ENCODE results near the gene PSMB3. TPM values are rescaled to one million over a fixed set of nuclear protein-coding genes. Genes with fewer than 3 reads are reported as not detected.

PSMB3 gene
- total RNA-seq, 1 experiment from 2014 or later = 441 TPM

DNA sequence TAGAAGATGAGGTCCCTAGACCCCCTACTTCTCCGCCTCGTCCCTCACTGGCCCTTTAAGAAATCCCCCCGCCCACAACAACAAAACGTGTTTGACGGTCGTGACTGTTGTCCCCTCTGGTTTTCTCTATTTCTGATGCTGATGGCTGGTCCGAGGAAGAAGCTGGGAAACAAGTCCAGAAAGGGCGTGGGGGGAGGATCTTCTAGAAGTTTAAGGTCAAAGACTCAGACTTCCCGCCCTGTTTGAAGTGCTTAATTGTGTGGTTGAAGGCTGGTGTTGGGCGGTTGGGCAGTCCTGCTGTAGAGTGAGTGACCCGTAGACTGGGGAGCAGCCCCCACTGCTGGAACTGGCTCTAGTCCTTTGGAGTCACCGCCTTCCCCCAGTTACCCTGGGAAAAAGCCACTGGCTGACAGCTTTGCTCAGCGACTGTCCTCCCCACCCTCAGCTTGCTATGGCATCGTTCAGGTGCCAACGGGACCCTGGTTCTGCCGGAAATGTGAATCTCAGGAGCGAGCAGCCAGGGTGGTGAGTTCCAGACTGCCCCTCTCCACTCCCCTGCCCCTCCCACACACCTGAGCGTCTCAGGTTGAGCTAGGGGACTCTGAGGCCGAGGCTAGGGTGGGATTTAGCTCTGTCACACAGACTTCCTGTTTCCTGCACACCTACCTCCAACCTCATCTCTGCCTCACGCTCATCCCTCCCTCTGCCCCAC lies 45.9 kb upstream of the PSMB3 start:
- no TSS peak for BruUV-seq (replicated peaks)
- POLR2A ChIA-PET (ENCODE audit: unreplicated experiment) = no interaction called here
- Histone ChIP-seq H3K27ac (ENCODE audit: low read length) (no peak overlapping the region), H3K9ac (ENCODE audit: low read length) (peak overlapping the region; percentile 56), H4K20me1 (ENCODE audit: low read length) (no peaks in the 10 kb centered on the region), H3K27me3 (ENCODE audit: low read length) (no peaks in the 10 kb centered on the region), H3K79me2 (ENCODE audit: low read length) (peaks cover 35% of the 10 kb centered on the region), H3K36me3 (ENCODE audit: low read depth, low read length) (no peaks in the 10 kb centered on the region), H3K9me3 (ENCODE audit: low read length) (no peaks in the 10 kb centered on the region), H3K9me2 (replicated peaks; ENCODE audit: low read length) (no peaks in the 10 kb centered on the region), H2AFZ (ENCODE audit: low read length) (peak overlapping the region; percentile 81), H3K4me3 (ENCODE audit: low read length) (peak overlapping the region; percentile 92), H3K4me1 (ENCODE audit: insufficient read depth, low read length) (peaks cover 24% of the 10 kb centered on the region), H3K4me2 (ENCODE audit: low read length) (peak overlapping the region; percentile 96), H3F3A (ENCODE audit: low read length, unreplicated experiment) (no peaks in the 10 kb centered on the region)
- CTCF ChIA-PET = interaction anchor here (1.0 kb wide), 1 partner anchor 29 kb away, joined by 3 read pairs; no protein-coding TSS in a partner anchor
- ATAC-seq = no peak
- intact Hi-C loops (cut with micrococcal nuclease) = no loop called here
- DNase-seq = no peak
- TF ChIP-seq EZH2phosphoT487 (IDR thresholded peaks at IDR 0.05; ENCODE audit: borderline replicate concordance, low read length) = no peak
- TF ChIP-seq, protein P1, sequence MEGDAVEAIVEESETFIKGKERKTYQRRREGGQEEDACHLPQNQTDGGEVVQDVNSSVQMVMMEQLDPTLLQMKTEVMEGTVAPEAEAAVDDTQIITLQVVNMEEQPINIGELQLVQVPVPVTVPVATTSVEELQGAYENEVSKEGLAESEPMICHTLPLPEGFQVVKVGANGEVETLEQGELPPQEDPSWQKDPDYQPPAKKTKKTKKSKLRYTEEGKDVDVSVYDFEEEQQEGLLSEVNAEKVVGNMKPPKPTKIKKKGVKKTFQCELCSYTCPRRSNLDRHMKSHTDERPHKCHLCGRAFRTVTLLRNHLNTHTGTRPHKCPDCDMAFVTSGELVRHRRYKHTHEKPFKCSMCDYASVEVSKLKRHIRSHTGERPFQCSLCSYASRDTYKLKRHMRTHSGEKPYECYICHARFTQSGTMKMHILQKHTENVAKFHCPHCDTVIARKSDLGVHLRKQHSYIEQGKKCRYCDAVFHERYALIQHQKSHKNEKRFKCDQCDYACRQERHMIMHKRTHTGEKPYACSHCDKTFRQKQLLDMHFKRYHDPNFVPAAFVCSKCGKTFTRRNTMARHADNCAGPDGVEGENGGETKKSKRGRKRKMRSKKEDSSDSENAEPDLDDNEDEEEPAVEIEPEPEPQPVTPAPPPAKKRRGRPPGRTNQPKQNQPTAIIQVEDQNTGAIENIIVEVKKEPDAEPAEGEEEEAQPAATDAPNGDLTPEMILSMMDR (conservative IDR thresholded peaks at IDR 0.05; ENCODE audit: low read depth, low read length) = no peak
- no peak for TF ChIP-seq EZH2 (IDR thresholded peaks at IDR 0.05; ENCODE audit: low read length, unreplicated experiment)

DNA sequence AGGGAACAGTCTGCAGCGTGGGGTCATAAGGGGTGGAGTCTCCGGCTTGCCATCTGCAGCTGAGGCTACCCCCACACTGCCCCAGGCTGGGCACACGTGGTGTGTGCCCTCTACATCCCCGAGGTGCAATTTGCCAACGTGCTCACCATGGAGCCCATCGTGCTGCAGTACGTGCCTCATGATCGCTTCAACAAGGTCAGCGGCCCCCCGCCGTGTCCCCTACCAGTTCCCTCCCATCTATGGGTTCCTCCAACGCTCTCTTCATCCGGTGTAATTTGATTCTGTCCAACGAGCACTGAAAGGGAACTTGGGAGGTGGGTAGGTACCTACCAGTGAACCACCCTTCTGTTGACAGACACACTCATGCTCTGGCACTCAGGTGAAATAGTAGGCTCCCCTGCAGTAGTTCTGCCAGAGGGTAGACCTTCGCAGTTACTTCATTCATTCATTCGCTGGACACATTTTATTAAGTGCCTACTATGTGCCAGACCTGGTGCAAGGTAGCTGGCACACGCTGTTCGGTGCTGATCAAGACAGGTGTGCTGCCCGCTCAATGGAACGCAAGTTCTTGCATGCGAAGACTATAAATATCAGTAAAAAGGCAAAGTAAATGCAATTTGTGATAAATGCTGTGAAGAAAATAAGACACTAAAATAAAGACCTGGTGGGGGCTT lies 44.7 kb upstream of the PSMB3 start:
- CTCF ChIA-PET = no interaction called here
- BruUV-seq (replicated peaks) = no TSS peak
- no peak overlapping the region for H3K9ac ChIP-seq (ENCODE audit: low read length)

DNA sequence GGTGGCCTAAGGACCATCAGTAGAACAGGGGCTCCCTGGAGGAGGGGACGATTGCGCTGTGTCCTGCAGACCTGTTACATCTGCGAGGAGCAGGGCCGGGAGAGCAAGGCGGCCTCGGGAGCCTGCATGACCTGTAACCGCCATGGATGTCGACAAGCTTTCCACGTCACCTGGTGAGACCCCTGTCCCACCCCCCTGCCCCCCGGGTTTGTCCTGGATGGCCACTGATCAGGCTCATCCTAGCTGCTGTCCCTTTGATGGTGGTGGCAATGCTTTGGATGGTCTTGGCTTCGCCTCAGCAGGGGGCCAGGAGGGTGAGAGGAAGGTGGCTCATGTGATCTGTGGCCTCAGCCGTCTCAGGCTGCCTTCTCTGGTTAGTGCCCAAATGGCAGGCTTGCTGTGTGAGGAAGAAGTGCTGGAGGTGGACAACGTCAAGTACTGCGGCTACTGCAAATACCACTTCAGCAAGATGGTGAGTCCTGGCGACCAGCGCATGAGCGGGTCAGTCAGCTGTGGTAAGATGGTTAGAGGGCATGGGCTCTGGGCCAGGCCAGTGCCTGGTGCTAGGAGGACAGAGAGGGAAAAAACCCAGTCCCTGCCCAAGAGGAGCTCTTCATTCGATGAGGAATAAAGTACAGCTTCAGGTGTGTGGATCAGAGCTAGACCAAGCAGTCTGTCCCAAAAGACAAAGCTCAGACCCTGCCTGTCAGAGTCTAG lies 43.3 kb upstream of the PSMB3 start:
- H3K36me3 ChIP-seq (ENCODE audit: low read depth, low read length) = no peaks in the 10 kb centered on the region

More for the DNA sequence above, 44.7 kb upstream of the PSMB3 start:
- H3K27me3 ChIP-seq (ENCODE audit: low read length) = no peaks in the 10 kb centered on the region
- POLR2A ChIA-PET (ENCODE audit: unreplicated experiment) = no interaction called here
- no peak overlapping the region for H2AFZ ChIP-seq (ENCODE audit: low read length)
- H3K4me2 ChIP-seq (ENCODE audit: low read length) = no peak overlapping the region
- H3K9me2 ChIP-seq (replicated peaks; ENCODE audit: low read length) = no peaks in the 10 kb centered on the region
- TF ChIP-seq EZH2phosphoT487 (IDR thresholded peaks at IDR 0.05; ENCODE audit: borderline replicate concordance, low read length) (no peak), EZH2 (IDR thresholded peaks at IDR 0.05; ENCODE audit: low read length, unreplicated experiment) (no peak)
- no peak for DNase-seq
- peaks cover 22% of the 10 kb centered on the region for H3K4me1 ChIP-seq (ENCODE audit: insufficient read depth, low read length)
- no peak overlapping the region for H3K27ac ChIP-seq (ENCODE audit: low read length)
- H3K79me2 ChIP-seq (ENCODE audit: low read length) = peaks cover 35% of the 10 kb centered on the region
- intact Hi-C loops (cut with micrococcal nuclease) = no loop called here
- no peaks in the 10 kb centered on the region for H4K20me1 ChIP-seq (ENCODE audit: low read length)
- no peaks in the 10 kb centered on the region for H3K9me3 ChIP-seq (ENCODE audit: low read length)
- H3K36me3 ChIP-seq (ENCODE audit: low read depth, low read length) = no peaks in the 10 kb centered on the region
- no peaks in the 10 kb centered on the region for H3F3A ChIP-seq (ENCODE audit: low read length, unreplicated experiment)
- ATAC-seq = no peak
- H3K4me3 ChIP-seq (ENCODE audit: low read length) = no peak overlapping the region

More for the DNA sequence above, 43.3 kb upstream of the PSMB3 start:
- CTCF ChIA-PET = no interaction called here
- peaks cover 10% of the 10 kb centered on the region for H3K4me1 ChIP-seq (ENCODE audit: insufficient read depth, low read length)
- no peak for ATAC-seq
- H2AFZ ChIP-seq (ENCODE audit: low read length) = no peak overlapping the region
- no peaks in the 10 kb centered on the region for H3F3A ChIP-seq (ENCODE audit: low read length, unreplicated experiment)
- H3K27me3 ChIP-seq (ENCODE audit: low read length) = no peaks in the 10 kb centered on the region
- H3K79me2 ChIP-seq (ENCODE audit: low read length) = peaks cover 33% of the 10 kb centered on the region
- no TSS peak for BruUV-seq (replicated peaks)
- POLR2A ChIA-PET (ENCODE audit: unreplicated experiment) = no interaction called here
- TF ChIP-seq EZH2phosphoT487 (IDR thresholded peaks at IDR 0.05; ENCODE audit: borderline replicate concordance, low read length) = no peak
- TF ChIP-seq, protein P1 (conservative IDR thresholded peaks at IDR 0.05; ENCODE audit: low read depth, low read length) = no peak
- TF ChIP-seq EZH2 (IDR thresholded peaks at IDR 0.05; ENCODE audit: low read length, unreplicated experiment) = no peak
- intact Hi-C loops (cut with micrococcal nuclease) = no loop called here
- no peaks in the 10 kb centered on the region for H4K20me1 ChIP-seq (ENCODE audit: low read length)
- H3K27ac ChIP-seq (ENCODE audit: low read length) = no peak overlapping the region
- no peak for DNase-seq
- H3K9me2 ChIP-seq (replicated peaks; ENCODE audit: low read length) = no peaks in the 10 kb centered on the region
- no peaks in the 10 kb centered on the region for H3K9me3 ChIP-seq (ENCODE audit: low read length)
- no peak overlapping the region for H3K9ac ChIP-seq (ENCODE audit: low read length)
- H3K4me3 ChIP-seq (ENCODE audit: low read length) = no peak overlapping the region
- no peak overlapping the region for H3K4me2 ChIP-seq (ENCODE audit: low read length)

Data from PC-3 (cell line).